ENCODE data around the gene ZNF544.
"Not testable (repeated sequence)": the region's sequence is repeated elsewhere in the genome, so short reads cannot be mapped to it uniquely, and the experiment has no call there.

Gene ZNF544

GRCh38 chr19:58227964-58228584 is 640 bp upstream of the ZNF544 start:
- peak overlapping the region; percentile 95 for H3K4me3 Mint-ChIP-seq
- peaks cover 28% of the 10 kb centered on the region for H3K9me3 Mint-ChIP-seq
- H3K27ac Mint-ChIP-seq, result peak overlapping the region; percentile 91

GRCh38 chr19:58229255-58229639 is 533 bp downstream of the ZNF544 start:
- Mint-ChIP-seq H3K36me3 (peaks cover 43% of the 10 kb centered on the region), H3K27ac (no peak overlapping the region), H3K4me3 (peak overlapping the region; percentile 95), H3K27me3 (no peaks in the 10 kb centered on the region), H3K9me3 (peaks cover 27% of the 10 kb centered on the region), H3K4me1 (peaks cover 22% of the 10 kb centered on the region)

More at GRCh38 chr19:58227964-58228584, 640 bp upstream of the ZNF544 start:
- H3K4me1 Mint-ChIP-seq, result peaks cover 22% of the 10 kb centered on the region
- peaks cover 36% of the 10 kb centered on the region for H3K36me3 Mint-ChIP-seq
- H3K27me3 Mint-ChIP-seq, result no peaks in the 10 kb centered on the region

- Mint-ChIP-seq H3K27me3 (no peaks in the 10 kb centered on the region), H3K9me3 (peaks cover 10% of the 10 kb centered on the region)
Observed at GRCh38 chr19:58237324-58237723, 8.6 kb downstream of the ZNF544 start.

GRCh38 chr19:58243351-58243750 is 14.6 kb downstream of the ZNF544 start:
- Mint-ChIP-seq H3K4me3 (no peak overlapping the region), H3K4me1 (no peaks in the 10 kb centered on the region), H3K9me3 (peaks cover 9% of the 10 kb centered on the region), H3K36me3 (peaks cover 77% of the 10 kb centered on the region), H3K27me3 (no peaks in the 10 kb centered on the region), H3K27ac (no peak overlapping the region)

More at GRCh38 chr19:58237324-58237723, 8.6 kb downstream of the ZNF544 start:
- Mint-ChIP-seq H3K4me3 (no peak overlapping the region), H3K27ac (no peak overlapping the region), H3K4me1 (no peaks in the 10 kb centered on the region), H3K36me3 (peaks cover 71% of the 10 kb centered on the region)

- Mint-ChIP-seq H3K9me3 (no peaks in the 10 kb centered on the region), H3K27me3 (no peaks in the 10 kb centered on the region), H3K4me1 (no peaks in the 10 kb centered on the region), H3K27ac (no peak overlapping the region), H3K36me3 (peaks cover 80% of the 10 kb centered on the region), H3K4me3 (no peak overlapping the region)
Observed at GRCh38 chr19:58248886-58249285, 20.2 kb downstream of the ZNF544 start.

- H3K4me1 Mint-ChIP-seq, result no peaks in the 10 kb centered on the region
- no peaks in the 10 kb centered on the region for H3K27me3 Mint-ChIP-seq
- H3K36me3 Mint-ChIP-seq, result peaks cover 70% of the 10 kb centered on the region
- no peak overlapping the region for H3K27ac Mint-ChIP-seq
- H3K4me3 Mint-ChIP-seq, result no peak overlapping the region
- no peaks in the 10 kb centered on the region for H3K9me3 Mint-ChIP-seq
Observed at GRCh38 chr19:58252102-58252685, 23.5 kb downstream of the ZNF544 start.

GRCh38 chr19:58258259-58258658 is 29.5 kb downstream of the ZNF544 start:
- H3K9me3 Mint-ChIP-seq, H3K4me3 Mint-ChIP-seq, H3K27me3 Mint-ChIP-seq, H3K27ac Mint-ChIP-seq, H3K4me1 Mint-ChIP-seq: not testable (repeated sequence)
- H3K36me3 Mint-ChIP-seq, result peaks cover 76% of the 10 kb centered on the region

GRCh38 chr19:58261600-58261967 is 32.9 kb downstream of the ZNF544 start:
- H3K9me3 Mint-ChIP-seq, result peaks cover 5% of the 10 kb centered on the region
- H3K27me3 Mint-ChIP-seq, result no peaks in the 10 kb centered on the region
- peaks cover 60% of the 10 kb centered on the region for H3K36me3 Mint-ChIP-seq
- peaks cover 3% of the 10 kb centered on the region for H3K4me1 Mint-ChIP-seq
- H3K4me3 Mint-ChIP-seq, result no peak overlapping the region
- H3K27ac Mint-ChIP-seq, result no peak overlapping the region

GRCh38 chr19:58261968-58262921 is 33.5 kb downstream of the ZNF544 start:
- peaks cover 3% of the 10 kb centered on the region for H3K4me1 Mint-ChIP-seq
- H3K9me3 Mint-ChIP-seq, result peaks cover 5% of the 10 kb centered on the region
- no peak overlapping the region for H3K27ac Mint-ChIP-seq
- peaks cover 61% of the 10 kb centered on the region for H3K36me3 Mint-ChIP-seq
- H3K4me3 Mint-ChIP-seq, result no peak overlapping the region
- H3K27me3 Mint-ChIP-seq, result no peaks in the 10 kb centered on the region

GRCh38 chr19:58262922-58263296 is 34.2 kb downstream of the ZNF544 start:
- H3K27ac Mint-ChIP-seq, result no peak overlapping the region
- peaks cover 1% of the 10 kb centered on the region for H3K9me3 Mint-ChIP-seq
- peaks cover 1% of the 10 kb centered on the region for H3K4me1 Mint-ChIP-seq
- no peak overlapping the region for H3K4me3 Mint-ChIP-seq
- H3K27me3 Mint-ChIP-seq, result no peaks in the 10 kb centered on the region
- peaks cover 56% of the 10 kb centered on the region for H3K36me3 Mint-ChIP-seq

GRCh38 chr19:58265100-58265499 is 36.4 kb downstream of the ZNF544 start:
- no peak overlapping the region for H3K4me3 Mint-ChIP-seq
- H3K27me3 Mint-ChIP-seq, result no peaks in the 10 kb centered on the region
- H3K36me3 Mint-ChIP-seq, result peaks cover 44% of the 10 kb centered on the region
- no peaks in the 10 kb centered on the region for H3K4me1 Mint-ChIP-seq
- H3K27ac Mint-ChIP-seq, result no peak overlapping the region
- H3K9me3 Mint-ChIP-seq, result no peaks in the 10 kb centered on the region

- Mint-ChIP-seq H3K36me3 (peaks cover 36% of the 10 kb centered on the region), H3K9me3 (no peaks in the 10 kb centered on the region), H3K4me1 (no peaks in the 10 kb centered on the region), H3K4me3 (no peak overlapping the region), H3K27ac (no peak overlapping the region), H3K27me3 (no peaks in the 10 kb centered on the region)
Observed at GRCh38 chr19:58268344-58268743, 39.6 kb downstream of the ZNF544 start.

GRCh38 chr19:58274771-58275201 is 46.1 kb downstream of the ZNF544 start:
- H3K36me3 Mint-ChIP-seq, result peaks cover 43% of the 10 kb centered on the region
- H3K4me1 Mint-ChIP-seq, result peaks cover 19% of the 10 kb centered on the region
- H3K27ac Mint-ChIP-seq, result peak overlapping the region; percentile 46
- no peaks in the 10 kb centered on the region for H3K27me3 Mint-ChIP-seq
- no peak overlapping the region for H3K4me3 Mint-ChIP-seq
- H3K9me3 Mint-ChIP-seq, result no peaks in the 10 kb centered on the region

GRCh38 chr19:58275564-58275963 is 46.9 kb downstream of the ZNF544 start:
- Mint-ChIP-seq H3K9me3 (no peaks in the 10 kb centered on the region), H3K4me1 (peaks cover 27% of the 10 kb centered on the region), H3K4me3 (no peak overlapping the region), H3K27ac (no peak overlapping the region), H3K27me3 (no peaks in the 10 kb centered on the region), H3K36me3 (peaks cover 40% of the 10 kb centered on the region)

- peaks cover 32% of the 10 kb centered on the region for H3K36me3 Mint-ChIP-seq
- peak overlapping the region; percentile 69 for H3K4me3 Mint-ChIP-seq
- H3K4me1 Mint-ChIP-seq, result peaks cover 42% of the 10 kb centered on the region
- H3K27ac Mint-ChIP-seq, result no peak overlapping the region
- no peaks in the 10 kb centered on the region for H3K9me3 Mint-ChIP-seq
- no peaks in the 10 kb centered on the region for H3K27me3 Mint-ChIP-seq
Observed at GRCh38 chr19:58277197-58277596, 48.5 kb downstream of the ZNF544 start.

Measured in activated naive CD4-positive, alpha-beta T cell treated with anti-CD3 and anti-CD28 coated beads, Interleukin-2, amount 50 U/mL, for 24 hours (primary cell).